DND-41 (cell line): Measurements from ENCODE around the gene UCN3.
"Not testable (repeated sequence)": the region's sequence is repeated elsewhere in the genome, so short reads cannot be mapped to it uniquely, and the experiment has no call there.

Experiments
- ATAC-seq: fragments of 200-7000 bp; cut with Tn5 transposase; 3 replicates; pipeline ENCODE4 v1.9.1; 2021; ENCODE audit warnings: low read depth; ENCODE audit not compliant: insufficient read depth
- DNase-seq: peaks from one replicate; pipeline ENCODE4 v3.0.0-alpha.2; 2020
- H2AFZ ChIP-seq: 2 replicates; pipeline ENCODE4 v1.6.0; 2012; ENCODE audit warnings: low read depth, low read length
- H3K27ac ChIP-seq: 2 replicates; pipeline ENCODE4 v1.5.1; 2012; ENCODE audit warnings: low read length, inconsistent platforms
- H3K27me3 ChIP-seq: fragments of 200-600 bp; sonication (generic); 2 replicates; pipeline ENCODE4 v1.6.0; 2012; ENCODE audit warnings: low read length, mild to moderate bottlenecking, inconsistent platforms; ENCODE audit not compliant: insufficient read depth, poor library complexity
- H3K36me3 ChIP-seq: 2 replicates; pipeline ENCODE4 v1.5.1; 2012; ENCODE audit warnings: low read length, inconsistent platforms; ENCODE audit not compliant: insufficient read depth
- H3K4me1 ChIP-seq: 2 replicates; pipeline ENCODE4 v1.5.1; 2012; ENCODE audit warnings: mild to moderate bottlenecking, low read length; ENCODE audit not compliant: insufficient read depth
- H3K4me2 ChIP-seq: 2 replicates; pipeline ENCODE4 v1.6.0; 2012; ENCODE audit warnings: mild to moderate bottlenecking, moderate library complexity, low read length, inconsistent platforms; ENCODE audit not compliant: insufficient read depth
- H3K4me3 ChIP-seq, 2 experiments: fragments of 200-600 bp in 1 of 2; shearing (Covaris generic) in 1 of 2; 2 replicates each; pipeline ENCODE4 v1.5.1; 2012 to 2016; ENCODE audit warnings: inconsistent platforms in 2 of 2, low read length in 2 of 2, mild to moderate bottlenecking in 2 of 2, low read depth in 1 of 2, moderate library complexity in 1 of 2
- H3K79me2 ChIP-seq: 2 replicates; pipeline ENCODE4 v1.6.0; 2012; ENCODE audit warnings: low read length, inconsistent platforms; ENCODE audit not compliant: insufficient read depth
- H3K9ac ChIP-seq: 2 replicates; pipeline ENCODE4 v1.6.0; 2012; ENCODE audit warnings: low read depth, mild to moderate bottlenecking, inconsistent platforms, low read length, moderate library complexity
- H3K9me3 ChIP-seq: 2 replicates; pipeline ENCODE4 v1.5.1; 2012; ENCODE audit warnings: low read length, moderate library complexity, mild to moderate bottlenecking, inconsistent platforms; ENCODE audit not compliant: insufficient read depth, severe bottlenecking
- H4K20me1 ChIP-seq: 2 replicates; pipeline ENCODE4 v1.6.0; 2012; ENCODE audit warnings: low read length; ENCODE audit not compliant: insufficient read depth
- EZH2 ChIP-seq: IDR thresholded peaks from 3 replicates; pipeline ENCODE4 v1.6.1; 2012; ENCODE audit warnings: borderline replicate concordance, low read depth, mild to moderate bottlenecking, moderate library complexity, low read length, inconsistent platforms; ENCODE audit not compliant: severe bottlenecking
- TF ChIP-seq, protein P1 (sequence below): IDR thresholded peaks from 2 replicates; pipeline ENCODE4 v1.5.1; 2012; ENCODE audit warnings: borderline replicate concordance, low read length, moderate library complexity, mild to moderate bottlenecking; ENCODE audit not compliant: poor library complexity, severe bottlenecking; ENCODE audit errors: extremely low read depth

Gene UCN3

DNA sequence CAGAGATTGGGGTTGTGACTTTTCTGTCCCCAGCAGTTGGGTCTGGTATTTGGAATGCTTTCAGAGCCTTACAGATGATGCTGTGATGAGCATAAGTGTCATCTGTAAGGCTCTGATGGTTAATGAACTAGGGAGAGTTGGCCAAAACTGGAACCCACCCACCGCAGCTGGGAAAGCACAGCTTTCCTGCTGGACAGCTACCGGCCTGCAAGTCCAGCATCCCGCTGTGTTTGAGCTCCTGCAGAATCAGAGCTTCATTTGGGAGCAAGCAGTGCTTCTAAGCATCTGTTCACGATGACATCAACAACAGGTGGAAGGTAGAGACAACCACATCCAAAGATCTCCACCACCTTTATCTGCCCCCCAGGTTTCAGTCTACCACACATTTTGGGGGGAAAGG lies 11.7 kb downstream of the UCN3 start:
- no peak overlapping the region for H3K9ac ChIP-seq
- no peak for ATAC-seq

GRCh38 chr10:5379202-5379601 lies 14.4 kb downstream of the UCN3 start:
- H2AFZ ChIP-seq, H3K27me3 ChIP-seq, H3K4me2 ChIP-seq, H3K27ac ChIP-seq, ATAC-seq, H3K79me2 ChIP-seq, H3K36me3 ChIP-seq, H3K4me1 ChIP-seq, H3K9ac ChIP-seq, DNase-seq, H3K4me3 ChIP-seq, H4K20me1 ChIP-seq, H3K9me3 ChIP-seq: not testable (repeated sequence)

More for the DNA sequence above, 11.7 kb downstream of the UCN3 start:
- H2AFZ ChIP-seq, result no peak overlapping the region
- no peak overlapping the region for H3K4me2 ChIP-seq
- H4K20me1 ChIP-seq, result no peaks in the 10 kb centered on the region
- no peaks in the 10 kb centered on the region for H3K36me3 ChIP-seq
- H3K9me3 ChIP-seq, result no peaks in the 10 kb centered on the region
- H3K4me1 ChIP-seq, result no peaks in the 10 kb centered on the region
- H3K79me2 ChIP-seq, result no peaks in the 10 kb centered on the region
- TF ChIP-seq, protein P1, sequence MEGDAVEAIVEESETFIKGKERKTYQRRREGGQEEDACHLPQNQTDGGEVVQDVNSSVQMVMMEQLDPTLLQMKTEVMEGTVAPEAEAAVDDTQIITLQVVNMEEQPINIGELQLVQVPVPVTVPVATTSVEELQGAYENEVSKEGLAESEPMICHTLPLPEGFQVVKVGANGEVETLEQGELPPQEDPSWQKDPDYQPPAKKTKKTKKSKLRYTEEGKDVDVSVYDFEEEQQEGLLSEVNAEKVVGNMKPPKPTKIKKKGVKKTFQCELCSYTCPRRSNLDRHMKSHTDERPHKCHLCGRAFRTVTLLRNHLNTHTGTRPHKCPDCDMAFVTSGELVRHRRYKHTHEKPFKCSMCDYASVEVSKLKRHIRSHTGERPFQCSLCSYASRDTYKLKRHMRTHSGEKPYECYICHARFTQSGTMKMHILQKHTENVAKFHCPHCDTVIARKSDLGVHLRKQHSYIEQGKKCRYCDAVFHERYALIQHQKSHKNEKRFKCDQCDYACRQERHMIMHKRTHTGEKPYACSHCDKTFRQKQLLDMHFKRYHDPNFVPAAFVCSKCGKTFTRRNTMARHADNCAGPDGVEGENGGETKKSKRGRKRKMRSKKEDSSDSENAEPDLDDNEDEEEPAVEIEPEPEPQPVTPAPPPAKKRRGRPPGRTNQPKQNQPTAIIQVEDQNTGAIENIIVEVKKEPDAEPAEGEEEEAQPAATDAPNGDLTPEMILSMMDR, result no peak
- TF ChIP-seq EZH2, result no peak
- DNase-seq, result no peak
- no peak overlapping the region for H3K27ac ChIP-seq
- H3K4me3 ChIP-seq, result no peak overlapping the region
- no peaks in the 10 kb centered on the region for H3K27me3 ChIP-seq

- H3K4me3 ChIP-seq, H3K9ac ChIP-seq, H4K20me1 ChIP-seq, H3K4me2 ChIP-seq, DNase-seq, H3K36me3 ChIP-seq, H3K9me3 ChIP-seq, ATAC-seq, H3K4me1 ChIP-seq, H3K79me2 ChIP-seq, H3K27me3 ChIP-seq, H2AFZ ChIP-seq, H3K27ac ChIP-seq: not testable (repeated sequence)
These were observed 15.6 kb downstream of the UCN3 start for GRCh38 chr10:5380395-5380794.

DNA sequence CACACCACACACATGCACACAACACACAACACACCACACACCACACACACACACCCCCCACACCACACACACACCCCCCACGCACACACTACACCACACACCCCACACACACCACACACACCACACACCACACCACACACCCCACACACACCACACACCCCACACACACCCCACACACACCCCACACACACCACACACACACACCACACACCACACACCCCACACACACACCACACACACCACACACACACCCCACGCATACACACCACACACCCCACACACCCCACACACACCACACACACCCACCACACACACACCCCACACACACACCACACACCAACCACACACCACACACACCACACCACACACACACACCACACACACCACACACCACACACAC lies 16.4 kb downstream of the UCN3 start:
- H3K36me3 ChIP-seq, result no peaks in the 10 kb centered on the region
- no peaks in the 10 kb centered on the region for H3K27me3 ChIP-seq
- H2AFZ ChIP-seq, result no peak overlapping the region
- no peaks in the 10 kb centered on the region for H4K20me1 ChIP-seq
- no peak overlapping the region for H3K27ac ChIP-seq
- no peaks in the 10 kb centered on the region for H3K79me2 ChIP-seq
- no peak overlapping the region for H3K9ac ChIP-seq
- H3K4me2 ChIP-seq, result no peak overlapping the region
- TF ChIP-seq, protein P1, result no peak
- no peak for TF ChIP-seq EZH2
- no peak for ATAC-seq
- no peak for DNase-seq
- H3K4me3 ChIP-seq, result no peak overlapping the region
- H3K4me1 ChIP-seq, result peaks cover 3% of the 10 kb centered on the region; the same call in 1 of the 2 replicates
- H3K9me3 ChIP-seq, result no peaks in the 10 kb centered on the region

- Histone ChIP-seq H3K36me3 (no peaks in the 10 kb centered on the region), H4K20me1 (no peaks in the 10 kb centered on the region), H3K9me3 (peaks cover 7% of the 10 kb centered on the region), H2AFZ (no peak overlapping the region), H3K4me2 (no peak overlapping the region), H3K27me3 (no peaks in the 10 kb centered on the region), H3K4me1 (peaks cover 3% of the 10 kb centered on the region; the same call in 1 of the 2 replicates), H3K79me2 (no peaks in the 10 kb centered on the region), H3K9ac (no peak overlapping the region), H3K4me3 (no peak overlapping the region), H3K27ac (no peak overlapping the region)
- DNase-seq (no peak), ATAC-seq (no peak)
- TF ChIP-seq, protein P1, result no peak
- no peak for TF ChIP-seq EZH2
These were observed 20.5 kb downstream of the UCN3 start for GRCh38 chr10:5385224-5385623.
